ENCODE data around the gene LRIF1. TPM values are rescaled to one million over a fixed set of nuclear protein-coding genes. Genes with fewer than 3 reads are reported as not detected.

LRIF1 gene
- total and polyA plus RNA-seq, 2 of the 8 experiments (the other 6 are each of a cell fraction or from before 2014, with no cell fraction given), result 5.2 to 19.3 TPM

DNA sequence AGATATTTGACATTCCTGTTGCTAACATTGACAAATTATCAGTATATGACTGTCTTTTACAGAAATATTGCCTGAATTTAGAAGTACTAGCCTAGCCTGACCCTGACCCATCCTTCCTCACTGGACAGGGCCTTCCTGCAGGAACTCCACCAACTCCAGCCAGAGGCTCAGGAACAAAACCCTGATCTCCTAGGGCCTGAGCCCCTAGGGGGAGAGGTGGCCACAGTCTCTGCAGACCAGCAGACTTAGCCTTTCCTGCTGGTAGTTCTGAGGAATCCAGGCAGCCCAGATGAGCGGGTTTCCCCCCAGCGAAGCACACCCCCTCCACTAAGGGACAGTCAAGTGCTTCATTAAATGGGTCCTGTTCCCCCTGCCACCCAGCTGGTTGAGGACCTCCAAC is 44.3 kb upstream of the LRIF1 start:
- H3K14ac ChIP-seq (ENCODE audit: insufficient read length), result no peak overlapping the region
- no peaks in the 10 kb centered on the region for H3K36me3 ChIP-seq (ENCODE audit: control insufficient read depth in 2 of 4, insufficient read depth in 4 of 4, low read length in 3 of 4)
- H3K4ac ChIP-seq (replicated peaks; ENCODE audit: insufficient read length, low read depth, low read length), result no peak overlapping the region
- no peaks in the 10 kb centered on the region for H3K4me1 ChIP-seq (replicated peaks in 1 of 4; ENCODE audit: control insufficient read depth in 3 of 4, insufficient read depth in 4 of 4, low read length in 3 of 4)
- H2BK15ac ChIP-seq (ENCODE audit: low read length), result no peak overlapping the region
- no peak overlapping the region for H2AK5ac ChIP-seq (ENCODE audit: low read depth, low read length)
- no peaks in the 10 kb centered on the region for H3K23me2 ChIP-seq (ENCODE audit: low read depth, low read length)
- no peak overlapping the region for H4K8ac ChIP-seq (ENCODE audit: extremely low read depth, insufficient read depth, low read length)
- ChIA-PET CTCF (ENCODE audit: partially characterized antibody) (no interaction called here), POLR2A (ENCODE audit: partially characterized antibody) (no interaction called here)
- no peak overlapping the region for H2BK120ac ChIP-seq (replicated peaks; ENCODE audit: low read depth, low read length)
- no peak overlapping the region for H4K5ac ChIP-seq (ENCODE audit: insufficient read length, low read depth, low read length)
- no peaks in the 10 kb centered on the region for H3K79me2 ChIP-seq (ENCODE audit: control insufficient read depth in 1 of 2, insufficient read depth in 2 of 2, low read length in 2 of 2)
- no peaks in the 10 kb centered on the region for H3K27me3 ChIP-seq (replicated peaks in 1 of 4; ENCODE audit: control insufficient read depth in 3 of 4, extremely low read depth in 1 of 4, insufficient read depth in 3 of 4, low read length in 3 of 4)
- no peak overlapping the region for H3K56ac ChIP-seq (replicated peaks; ENCODE audit: insufficient read length, low read depth, low read length)
- H3K9ac ChIP-seq (replicated peaks in 1 of 4; ENCODE audit: extremely low read depth in 1 of 4, low read depth in 3 of 4, low read length in 3 of 4), result no peak overlapping the region
- no peaks in the 10 kb centered on the region for H3K79me1 ChIP-seq (ENCODE audit: low read depth, low read length)
- H2BK20ac ChIP-seq (ENCODE audit: low read length), result no peak overlapping the region
- DNase-seq (ENCODE audit: low read depth in 1 of 2, low spot score in 2 of 2), result no peak
- no peak overlapping the region for H4K91ac ChIP-seq (replicated peaks; ENCODE audit: insufficient read length, low read length)
- H2BK5ac ChIP-seq (ENCODE audit: low read depth, low read length), result no peak overlapping the region
- H3K27ac ChIP-seq (ENCODE audit: low read depth, low read length), result no peak overlapping the region
- 83% methylated on average over 2 of the region's 2 CpGs; no CpG with 5 or more reads in 1 of the 2 experiments for WGBS, 2 experiments (ENCODE audit: extremely low coverage in 1 of 2, insufficient coverage in 1 of 2, insufficient read length in 1 of 2, insufficient replicate concordance in 2 of 2, low coverage in 1 of 2, low lambda C conversion rate in 2 of 2, missing lambda C conversion rate in 1 of 2)
- no peak overlapping the region for H2AFZ ChIP-seq (ENCODE audit: low read length)
- H3K4me3 ChIP-seq (ENCODE audit: extremely low read depth in 1 of 4, insufficient read depth in 2 of 4, low read depth in 3 of 4, low read length in 4 of 4), result no peak overlapping the region
- TF ChIP-seq SIX5 (IDR thresholded peaks at IDR 0.05; ENCODE audit: low read depth, low read length), result no peak
- TF ChIP-seq CHD2 (IDR thresholded peaks at IDR 0.05; ENCODE audit: low read length), result no peak
- TF ChIP-seq, protein P1, sequence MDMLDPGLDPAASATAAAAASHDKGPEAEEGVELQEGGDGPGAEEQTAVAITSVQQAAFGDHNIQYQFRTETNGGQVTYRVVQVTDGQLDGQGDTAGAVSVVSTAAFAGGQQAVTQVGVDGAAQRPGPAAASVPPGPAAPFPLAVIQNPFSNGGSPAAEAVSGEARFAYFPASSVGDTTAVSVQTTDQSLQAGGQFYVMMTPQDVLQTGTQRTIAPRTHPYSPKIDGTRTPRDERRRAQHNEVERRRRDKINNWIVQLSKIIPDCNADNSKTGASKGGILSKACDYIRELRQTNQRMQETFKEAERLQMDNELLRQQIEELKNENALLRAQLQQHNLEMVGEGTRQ (IDR thresholded peaks at IDR 0.05; ENCODE audit: low read length), result no peak
- no peak for TF ChIP-seq ZNF274 (IDR thresholded peaks at IDR 0.05; ENCODE audit: borderline replicate concordance, extremely low read depth, low read length)
- H3K9me3 ChIP-seq (ENCODE audit: insufficient read depth in 2 of 2, low read depth in 1 of 2, low read length in 1 of 2), result peaks cover 22 to 23% of the 10 kb centered on the region in 2 experiments; a peak in 3 of 4 replicates
- H3K4me2 ChIP-seq (ENCODE audit: insufficient read depth in 1 of 2, low read depth in 2 of 2, low read length in 2 of 2), result no peak overlapping the region
- H3K18ac ChIP-seq (ENCODE audit: extremely low read depth, low read length), result no peak overlapping the region
- H3K23ac ChIP-seq (ENCODE audit: insufficient read length), result no peak overlapping the region
- no peak for FAIRE-seq
- H2BK12ac ChIP-seq (ENCODE audit: low read depth, low read length), result no peak overlapping the region
- H4K20me1 ChIP-seq (replicated peaks in 1 of 2; ENCODE audit: control insufficient read depth in 1 of 2, insufficient read depth in 2 of 2, low read length in 2 of 2), result no peaks in the 10 kb centered on the region
